Upper lobe of left lung (tissue), 4 donors: ENCODE results near the gene NCOA4.

Experiments
- CTCF ChIP-seq, 6 experiments: fragments of 450-650 bp in 4 of 6; fragments of 200-600 bp in 2 of 6; sonication (generic) in 2 of 6; IDR thresholded peaks; one replicate each; pipeline ENCODE4 v1.5.1; 2016 to 2019; ENCODE audit warnings: antibody characterized with exemption in 6 of 6
- POLR2A ChIP-seq, 4 donors: fragments of 450-650 bp; IDR thresholded peaks; one replicate each; pipeline ENCODE4 v1.5.1; 2016 to 2017; ENCODE audit warnings: antibody characterized with exemption in 4 of 4, mild to moderate bottlenecking in 2 of 4
- POLR2AphosphoS5 ChIP-seq, 2 donors: sonication (generic); formaldehyde crosslinking; IDR thresholded peaks; one replicate each; pipeline ENCODE4 v1.5.1; 2017; ENCODE audit warnings: antibody characterized with exemption in 2 of 2

GRCh38 chr10:46017733-46018132 is 12.7 kb downstream of the NCOA4 start:
- TF ChIP-seq POLR2A (IDR thresholded peaks at IDR 0.05) (no peak), CTCF (IDR thresholded peaks at IDR 0.05) (no peak), POLR2AphosphoS5 (IDR thresholded peaks at IDR 0.05) (no peak)
